Thyroid gland (tissue), 4 donors: ENCODE results near the gene RHAG.

Experiments
- POLR2A ChIP-seq, 2 donors: fragments of 450-650 bp; IDR thresholded peaks; one replicate each; pipeline ENCODE4 v1.6.1; 2017; ENCODE audit warnings: antibody characterized with exemption in 2 of 2, mild to moderate bottlenecking in 2 of 2, moderate library complexity in 1 of 2
- TF ChIP-seq, protein P1 (sequence below), 6 experiments: fragments of 200-600 bp in 3 of 6; fragments of 450-650 bp in 3 of 6; sonication (generic) in 3 of 6; IDR thresholded peaks; one replicate each; pipeline ENCODE4 v1.5.1; 2016 to 2019; ENCODE audit warnings: antibody characterized with exemption in 6 of 6, mild to moderate bottlenecking in 2 of 6, inconsistent platforms in 1 of 6, moderate library complexity in 1 of 6

DNA sequence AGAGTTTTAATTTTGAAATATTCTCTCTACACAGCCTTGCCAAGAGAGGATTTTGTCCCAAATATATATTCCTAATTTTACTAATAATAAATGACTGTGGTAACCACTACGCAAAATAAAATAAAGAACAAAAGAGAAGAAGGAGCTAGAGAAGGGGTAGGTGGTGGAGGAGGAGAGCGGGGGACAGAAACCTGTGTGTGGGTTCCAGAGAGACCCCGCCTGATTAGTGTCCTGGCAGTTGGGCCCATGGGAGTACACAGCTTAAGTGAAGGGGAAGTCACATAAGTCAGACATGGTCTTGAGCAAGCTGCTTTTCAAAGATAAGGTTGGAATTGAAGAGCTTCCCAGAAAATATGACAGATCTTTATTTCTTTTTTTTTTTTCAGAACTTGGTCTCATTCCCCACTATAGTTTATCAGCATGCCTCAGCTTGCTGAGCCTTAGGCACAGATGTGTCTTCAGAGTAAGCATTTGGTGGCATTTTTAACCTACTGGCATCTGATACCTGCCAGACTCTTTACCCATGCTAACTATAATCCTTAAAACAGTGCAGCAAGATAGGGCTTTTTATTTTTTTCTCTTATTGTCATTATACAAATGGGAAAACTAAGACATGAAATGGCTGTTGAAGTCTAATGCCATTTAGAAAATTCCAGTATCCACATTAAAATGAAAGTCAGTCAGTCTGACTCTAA is 9.6 kb upstream of the RHAG start:
- TF ChIP-seq, protein P1, sequence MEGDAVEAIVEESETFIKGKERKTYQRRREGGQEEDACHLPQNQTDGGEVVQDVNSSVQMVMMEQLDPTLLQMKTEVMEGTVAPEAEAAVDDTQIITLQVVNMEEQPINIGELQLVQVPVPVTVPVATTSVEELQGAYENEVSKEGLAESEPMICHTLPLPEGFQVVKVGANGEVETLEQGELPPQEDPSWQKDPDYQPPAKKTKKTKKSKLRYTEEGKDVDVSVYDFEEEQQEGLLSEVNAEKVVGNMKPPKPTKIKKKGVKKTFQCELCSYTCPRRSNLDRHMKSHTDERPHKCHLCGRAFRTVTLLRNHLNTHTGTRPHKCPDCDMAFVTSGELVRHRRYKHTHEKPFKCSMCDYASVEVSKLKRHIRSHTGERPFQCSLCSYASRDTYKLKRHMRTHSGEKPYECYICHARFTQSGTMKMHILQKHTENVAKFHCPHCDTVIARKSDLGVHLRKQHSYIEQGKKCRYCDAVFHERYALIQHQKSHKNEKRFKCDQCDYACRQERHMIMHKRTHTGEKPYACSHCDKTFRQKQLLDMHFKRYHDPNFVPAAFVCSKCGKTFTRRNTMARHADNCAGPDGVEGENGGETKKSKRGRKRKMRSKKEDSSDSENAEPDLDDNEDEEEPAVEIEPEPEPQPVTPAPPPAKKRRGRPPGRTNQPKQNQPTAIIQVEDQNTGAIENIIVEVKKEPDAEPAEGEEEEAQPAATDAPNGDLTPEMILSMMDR (IDR thresholded peaks at IDR 0.05): no peak
- no peak for TF ChIP-seq POLR2A (IDR thresholded peaks at IDR 0.05)
